GM12801 (cell line): ENCODE data around the gene SGSM2.

Experiments used
- CTCF ChIP-seq: IDR thresholded peaks from one replicate; pipeline ENCODE4 v1.5.1; 2011; ENCODE audit warnings: control low read depth; ENCODE audit not compliant: insufficient read length; ENCODE audit errors: extremely low read depth

Gene SGSM2

DNA sequence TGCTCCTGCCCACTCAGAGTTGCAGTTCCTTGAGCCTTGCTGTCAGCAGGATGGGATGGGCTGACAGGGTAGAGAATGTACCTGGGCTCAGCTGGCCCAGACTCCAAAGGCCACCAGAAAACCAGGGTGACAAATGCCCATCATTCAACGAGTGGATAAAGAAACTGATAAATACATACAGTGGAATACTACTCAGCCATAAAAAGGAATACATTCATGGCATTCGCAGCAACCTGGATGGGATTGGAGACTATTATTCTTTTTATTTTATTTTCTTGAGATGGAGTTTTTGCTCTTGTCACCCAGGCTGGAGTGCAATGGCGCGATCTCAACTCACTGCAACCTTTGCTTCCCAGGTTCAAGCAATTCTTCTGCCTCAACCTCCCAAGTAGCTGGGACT is 19.9 kb downstream of the SGSM2 start:
- no peak for TF ChIP-seq CTCF

DNA sequence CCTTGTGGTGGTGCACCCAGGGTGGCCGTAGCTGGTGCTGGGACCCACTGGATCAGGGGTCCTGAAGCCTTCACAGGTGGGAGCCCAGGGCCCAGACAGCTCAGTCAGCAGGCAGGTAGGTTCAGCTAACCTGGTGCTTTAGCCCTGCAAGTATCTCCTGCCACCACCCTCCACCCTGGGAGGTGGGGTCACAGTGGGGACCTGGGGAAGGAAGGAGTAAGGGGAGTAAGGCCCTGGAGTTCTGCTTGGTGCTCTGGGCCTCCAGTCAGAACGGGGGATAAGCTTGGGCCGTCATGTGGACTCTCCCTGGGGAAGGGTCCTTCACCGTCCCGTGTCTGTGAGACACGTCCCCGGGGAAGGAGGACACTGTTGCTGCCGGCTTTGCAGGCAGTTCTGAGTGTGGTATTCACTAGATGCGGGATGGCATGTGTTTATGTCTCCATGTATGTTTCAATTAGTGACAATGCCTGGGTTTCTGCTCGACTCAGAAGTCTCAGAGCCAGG is 20.7 kb downstream of the SGSM2 start:
- no peak for TF ChIP-seq CTCF

GRCh38 chr17:2361010-2361760 is 23.9 kb downstream of the SGSM2 start:
- TF ChIP-seq CTCF, result no peak

- no peak for TF ChIP-seq CTCF
Measured at GRCh38 chr17:2362016-2362415, 24.7 kb downstream of the SGSM2 start.

DNA sequence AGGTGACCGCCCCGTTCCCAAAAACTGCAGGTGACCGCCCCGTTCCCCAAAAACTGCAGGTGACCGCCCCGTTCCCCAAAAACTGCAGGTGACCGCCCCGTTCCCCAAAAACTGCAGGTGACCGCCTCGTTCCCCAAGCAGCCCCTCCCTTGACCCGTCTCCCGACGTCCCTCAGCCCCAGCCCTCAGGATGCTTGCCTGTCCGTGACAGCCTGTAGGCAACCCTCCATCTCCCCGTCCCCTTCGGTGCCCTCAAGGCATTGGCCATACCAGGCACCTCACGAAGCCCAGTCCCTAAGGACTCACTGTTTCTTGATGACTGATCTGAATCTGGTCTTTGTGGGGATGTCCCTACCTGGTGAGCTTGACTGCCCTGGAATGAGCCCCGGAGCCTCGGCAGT is 25.1 kb downstream of the SGSM2 start:
- no peak for TF ChIP-seq CTCF

DNA sequence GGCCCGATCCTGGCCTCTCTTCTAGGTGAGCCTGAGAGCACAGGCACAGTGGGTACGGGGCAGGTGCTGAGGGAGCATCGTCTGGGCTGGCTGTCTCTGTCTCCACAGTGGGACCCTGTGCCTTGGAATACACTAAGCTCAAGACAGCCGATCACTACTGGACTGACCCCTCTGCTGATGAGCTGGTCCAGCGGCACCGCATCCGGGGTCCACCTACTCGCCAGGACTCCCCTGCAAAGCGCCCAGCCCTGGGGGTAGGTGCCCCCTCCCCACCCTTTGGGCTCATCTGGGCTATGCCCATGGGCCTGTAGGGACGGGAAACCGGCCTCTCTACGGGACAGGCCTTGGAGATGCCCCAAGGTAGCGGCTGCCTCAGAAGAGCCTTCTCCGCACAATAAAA is 25.6 kb downstream of the SGSM2 start:
- no peak for TF ChIP-seq CTCF

DNA sequence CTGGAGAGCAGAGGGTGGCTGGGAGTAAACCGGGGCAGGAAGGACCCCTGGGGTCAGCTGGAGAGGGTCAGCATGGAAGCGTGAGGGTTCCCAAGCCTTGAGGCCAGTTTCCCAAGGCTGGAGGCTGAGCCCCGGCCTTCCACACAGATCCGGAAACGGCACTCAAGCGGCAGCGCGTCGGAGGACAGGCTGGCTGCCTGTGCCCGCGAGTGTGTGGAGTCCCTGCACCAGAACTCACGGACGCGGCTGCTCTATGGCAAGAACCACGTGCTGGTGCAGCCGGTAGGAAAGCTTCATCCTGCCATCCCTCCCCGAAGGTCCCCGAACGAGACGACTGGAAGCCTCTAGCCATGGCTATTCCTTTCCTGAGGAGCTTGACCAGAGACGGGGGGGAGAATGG is 26.0 kb downstream of the SGSM2 start:
- TF ChIP-seq CTCF, result no peak
